ENCODE measurements around the gene IGDCC3.

GRCh38 chr15:65374821-65375401 lies 2.9 kb downstream of the IGDCC3 start:
- no peak for TF ChIP-seq CTCF (IDR thresholded peaks at IDR 0.05 in 4 of 5, conservative IDR thresholded peaks at IDR 0.05 in 1 of 5)
- no peak for TF ChIP-seq POLR2A (IDR thresholded peaks at IDR 0.05)

All from gastrocnemius medialis (tissue), 4 donors.